GM19324 (cell line): Measurements from ENCODE around the gene LRRC7.

Experiments
- ATAC-seq: cut with Tn5 transposase; IDR thresholded peaks from one replicate; pipeline ENCODE4 v1.9.1; 2021; ENCODE audit warnings: mild to moderate bottlenecking, moderate library complexity; ENCODE audit not compliant: unreplicated experiment, low FRiP score

LRRC7 gene

DNA sequence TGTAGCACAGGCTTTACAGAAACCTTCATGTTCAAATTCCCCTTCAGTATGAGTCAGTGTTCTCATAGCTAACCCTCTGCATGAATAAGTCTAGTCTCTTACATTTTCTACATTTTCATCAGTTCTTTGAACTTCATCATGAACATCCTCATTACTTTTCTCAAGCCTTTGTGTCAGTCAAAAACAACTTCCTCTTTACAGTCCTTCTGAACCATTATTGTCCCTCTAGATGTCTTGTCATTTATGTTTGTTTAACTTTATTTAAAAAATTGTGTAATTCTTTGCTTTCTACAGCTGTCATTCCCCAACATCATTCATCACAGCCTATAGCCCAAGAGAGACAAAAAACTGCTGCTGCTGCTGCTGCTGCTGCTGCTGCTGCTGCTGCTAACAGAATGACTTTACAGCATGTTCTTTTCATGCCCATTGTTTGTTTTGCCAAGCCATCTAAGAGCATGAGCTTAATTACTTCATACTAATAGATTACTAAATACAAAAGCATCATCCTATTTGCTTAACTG, 504.6 kb downstream of the LRRC7 start:
- no peak for ATAC-seq

DNA sequence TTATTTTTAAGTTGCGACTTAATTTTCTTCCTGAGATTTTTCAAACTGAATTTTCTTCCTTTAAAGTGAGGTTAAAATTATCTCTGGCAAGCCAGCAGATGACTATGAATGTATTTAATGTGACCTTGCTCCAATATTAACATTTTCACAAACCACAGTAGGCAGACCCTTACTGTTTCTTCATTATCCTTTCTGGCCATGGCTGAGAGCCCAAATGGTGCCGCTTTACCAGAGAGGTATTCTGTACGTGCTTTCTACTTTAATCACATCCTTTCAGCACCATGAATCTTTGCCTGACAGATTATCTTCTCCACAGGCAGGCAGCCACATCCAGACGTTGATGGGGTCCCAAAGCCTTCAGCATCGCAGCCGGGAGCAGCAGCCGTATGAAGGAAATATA, 508.0 kb downstream of the LRRC7 start:
- no peak for ATAC-seq

DNA sequence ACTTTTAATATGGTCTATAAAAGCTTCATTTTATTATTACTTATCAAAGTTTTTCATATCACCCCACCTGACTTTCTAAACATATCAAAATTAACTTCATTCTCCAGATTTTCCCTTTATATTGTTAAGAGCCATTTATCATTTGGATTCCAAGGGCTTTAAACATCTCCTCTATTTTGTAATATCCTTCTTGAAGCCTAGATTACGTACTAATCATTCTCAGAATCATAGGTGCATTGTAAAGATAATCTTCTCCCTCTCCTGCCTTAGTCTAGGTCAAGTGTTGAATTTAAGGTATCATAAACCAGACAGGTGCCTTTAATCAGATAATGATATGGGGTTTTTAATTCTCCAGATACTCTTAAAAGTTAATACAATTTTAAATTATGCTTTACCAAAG, 509.3 kb downstream of the LRRC7 start:
- ATAC-seq, result no peak

GRCh38 chr1:70079546-70079945, 511.8 kb downstream of the LRRC7 start:
- no peak for ATAC-seq

GRCh38 chr1:70083519-70083918, 515.8 kb downstream of the LRRC7 start:
- ATAC-seq, result no peak

GRCh38 chr1:70084314-70084915, 516.7 kb downstream of the LRRC7 start:
- no peak for ATAC-seq

- ATAC-seq, result no peak
Observed at GRCh38 chr1:70085521-70085920, 517.8 kb downstream of the LRRC7 start.

DNA sequence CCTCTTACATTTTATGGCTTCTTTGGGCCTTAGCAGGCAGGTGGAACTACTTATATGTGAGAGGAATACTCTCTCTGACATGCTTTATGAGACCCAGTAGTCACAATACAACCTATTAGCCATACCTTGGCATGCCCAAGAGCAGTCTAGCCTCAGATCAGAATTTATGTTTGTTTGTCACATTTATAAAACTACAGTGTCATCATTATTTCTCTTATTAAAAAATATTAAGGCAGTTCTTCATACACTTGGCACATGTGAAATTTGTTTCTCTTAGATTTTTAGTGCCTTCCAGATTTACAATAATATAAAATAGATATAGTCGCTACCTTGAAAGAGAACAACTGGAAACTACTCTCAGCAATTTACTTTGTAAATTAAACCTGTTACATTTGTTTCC, 519.2 kb downstream of the LRRC7 start:
- ATAC-seq, result no peak

DNA sequence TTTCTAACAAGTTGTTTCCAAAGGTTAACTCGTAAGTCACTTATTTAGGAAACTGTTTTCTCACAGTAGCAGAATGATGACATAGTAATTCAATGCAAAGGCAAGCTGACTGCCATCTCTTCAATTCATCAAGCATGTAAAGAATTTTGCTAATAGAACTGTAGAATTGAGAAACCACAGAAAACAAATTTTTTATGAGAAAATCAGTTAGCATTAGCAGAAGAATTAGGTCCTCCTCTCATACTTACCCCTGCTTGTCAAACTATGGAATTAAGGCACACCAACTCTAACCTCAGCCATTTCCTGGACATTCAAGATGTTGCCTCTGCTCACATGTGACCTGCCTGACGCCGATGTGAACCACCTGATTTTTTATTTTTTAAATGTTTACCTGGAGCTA, 522.4 kb downstream of the LRRC7 start:
- no peak for ATAC-seq

DNA sequence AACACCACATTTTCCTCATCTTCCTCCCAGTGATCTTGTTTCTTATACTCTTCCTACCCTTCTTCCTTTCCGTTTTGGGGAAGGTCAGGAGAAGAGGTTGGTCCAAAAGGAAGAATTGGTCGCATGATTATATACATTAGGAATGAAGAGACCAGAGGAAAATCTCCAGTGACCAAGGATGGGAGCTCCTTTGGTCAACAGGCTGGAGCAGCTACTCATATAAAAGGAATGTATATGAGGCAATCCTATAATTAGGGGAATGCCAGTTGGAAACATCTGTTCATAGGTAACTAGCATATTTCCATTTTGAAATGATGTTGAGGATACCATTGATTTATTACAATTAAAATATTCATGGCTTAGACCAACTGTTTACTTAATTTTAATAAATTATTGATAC, 523.2 kb downstream of the LRRC7 start:
- ATAC-seq, result no peak

DNA sequence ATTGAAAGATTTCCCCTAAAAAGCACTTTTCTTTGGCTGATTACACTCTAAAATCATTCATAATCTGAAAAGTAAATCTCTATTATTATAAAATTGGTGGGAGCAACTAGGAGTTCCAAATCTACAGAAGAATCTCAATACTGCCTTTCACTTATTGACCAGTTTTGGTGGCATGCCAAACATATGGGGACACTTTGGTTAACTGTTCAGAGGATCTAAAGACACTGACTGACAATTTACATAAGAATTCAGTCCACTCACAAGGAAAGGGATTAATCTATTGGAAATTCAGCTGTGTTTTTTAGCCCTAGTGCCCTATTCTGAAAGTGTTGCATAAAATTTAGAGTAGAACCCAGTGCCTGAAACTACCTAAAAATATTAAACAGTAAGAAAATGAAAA, 524.1 kb downstream of the LRRC7 start:
- no peak for ATAC-seq

DNA sequence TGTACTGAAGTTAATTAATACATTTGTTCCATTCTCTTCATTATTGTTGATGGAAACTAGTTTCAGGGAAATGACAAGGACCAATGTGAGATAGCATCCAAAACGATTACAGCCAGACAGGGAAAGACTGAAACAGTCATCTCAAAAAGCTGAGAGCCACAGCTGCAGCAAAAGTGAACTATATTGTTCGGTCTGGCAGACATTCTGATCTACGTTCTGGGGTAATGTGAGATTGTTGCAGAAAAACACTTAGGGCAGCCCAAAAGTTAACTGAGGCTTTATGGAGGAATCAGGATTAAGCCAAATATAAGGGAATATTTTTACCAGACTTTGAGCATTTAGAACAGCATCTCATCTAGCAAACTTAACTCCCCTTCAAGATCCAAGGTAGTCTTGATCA, 524.8 kb downstream of the LRRC7 start:
- no peak for ATAC-seq

DNA sequence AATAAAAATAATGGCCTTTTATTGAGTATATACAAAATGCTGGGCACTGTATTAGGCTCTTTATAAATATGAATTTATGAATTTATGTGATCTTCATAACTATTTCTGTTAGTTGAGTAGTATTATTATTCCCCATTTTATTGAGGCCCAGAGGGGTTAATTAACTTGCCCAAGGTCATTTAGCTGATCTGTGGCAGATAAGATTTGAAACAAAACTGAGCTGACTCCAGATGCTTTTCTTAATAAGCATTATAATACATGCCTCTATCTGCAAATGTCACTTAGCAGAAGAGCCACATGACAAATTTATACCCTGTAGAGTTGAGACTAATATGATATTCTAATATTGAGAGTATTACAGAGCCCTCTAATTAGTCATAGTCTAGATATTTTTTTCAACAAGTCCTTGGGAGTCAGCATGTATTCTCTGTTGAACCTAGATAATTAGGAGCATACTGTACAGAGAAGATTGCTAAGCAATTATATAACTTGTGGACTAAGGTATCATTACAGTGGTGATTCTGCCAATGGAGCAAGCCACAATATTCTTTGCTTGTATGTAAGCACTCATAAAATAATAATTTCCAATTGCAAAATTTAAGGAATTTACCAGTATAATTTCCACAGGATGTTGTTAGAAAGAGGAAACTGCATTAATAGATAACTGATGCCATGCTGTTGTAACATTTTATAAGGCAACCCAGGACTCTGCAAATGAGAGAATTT, 525.7 kb downstream of the LRRC7 start:
- ATAC-seq, result no peak

GRCh38 chr1:70101231-70101630, 533.5 kb downstream of the LRRC7 start:
- ATAC-seq, result no peak

DNA sequence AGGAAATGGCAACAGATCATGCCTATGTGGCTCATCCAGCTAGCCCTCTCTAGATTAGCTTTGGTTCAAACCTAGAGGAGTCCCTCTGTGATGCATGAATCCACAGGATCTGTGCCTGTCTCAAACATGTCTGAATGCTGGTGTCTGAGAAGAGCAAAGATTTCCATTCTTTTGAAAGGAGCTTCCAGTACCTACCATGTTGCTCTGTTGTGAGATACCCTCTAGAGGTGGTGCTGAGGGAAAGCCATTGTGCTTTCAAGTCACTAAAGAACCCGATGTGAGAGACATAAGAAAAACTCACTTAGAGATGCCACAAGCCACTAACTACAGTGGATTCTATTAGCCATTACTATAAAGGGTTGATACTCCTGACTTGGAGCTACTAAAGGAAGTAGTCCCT, 534.1 kb downstream of the LRRC7 start:
- ATAC-seq, result no peak

GRCh38 chr1:70103770-70104169, 536.0 kb downstream of the LRRC7 start:
- no peak for ATAC-seq

DNA sequence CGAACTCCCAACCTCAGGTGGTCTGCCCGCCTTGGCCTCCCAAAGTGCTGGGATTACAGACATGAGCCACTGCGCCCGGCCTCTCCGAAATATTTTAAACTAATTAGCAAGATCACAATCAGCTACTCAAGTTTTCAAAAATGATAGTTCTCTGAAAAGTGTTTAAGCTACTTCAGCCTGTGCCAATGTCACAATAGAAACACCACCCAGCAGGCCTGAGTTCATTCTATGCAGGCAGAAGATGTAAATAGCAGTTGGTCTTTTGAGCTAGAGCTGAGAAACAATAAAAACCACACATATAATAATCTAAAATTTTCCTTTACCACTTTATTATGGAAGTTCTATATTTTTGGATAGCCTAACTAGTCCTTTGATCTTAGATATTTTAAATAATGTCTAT, 541.5 kb downstream of the LRRC7 start:
- no peak for ATAC-seq

DNA sequence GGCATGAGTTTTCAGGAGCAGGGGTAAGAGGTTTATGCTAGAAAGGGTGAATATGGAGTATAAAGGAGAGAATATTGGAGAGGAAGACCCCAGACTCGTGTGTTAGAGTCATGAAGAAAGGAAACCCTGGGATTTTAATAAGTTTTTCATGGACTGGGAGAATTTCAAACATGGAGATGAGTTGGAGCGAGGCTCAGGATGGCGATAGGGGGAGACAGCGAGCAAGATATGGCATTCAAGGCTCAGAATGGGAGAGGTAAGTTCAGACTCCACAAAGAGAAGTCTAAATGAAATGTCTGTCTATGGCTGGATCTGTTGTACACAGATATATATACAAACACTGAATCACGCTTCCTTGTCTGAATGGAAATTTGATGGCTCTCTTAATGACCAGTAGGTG, 545.1 kb downstream of the LRRC7 start:
- ATAC-seq, result no peak

DNA sequence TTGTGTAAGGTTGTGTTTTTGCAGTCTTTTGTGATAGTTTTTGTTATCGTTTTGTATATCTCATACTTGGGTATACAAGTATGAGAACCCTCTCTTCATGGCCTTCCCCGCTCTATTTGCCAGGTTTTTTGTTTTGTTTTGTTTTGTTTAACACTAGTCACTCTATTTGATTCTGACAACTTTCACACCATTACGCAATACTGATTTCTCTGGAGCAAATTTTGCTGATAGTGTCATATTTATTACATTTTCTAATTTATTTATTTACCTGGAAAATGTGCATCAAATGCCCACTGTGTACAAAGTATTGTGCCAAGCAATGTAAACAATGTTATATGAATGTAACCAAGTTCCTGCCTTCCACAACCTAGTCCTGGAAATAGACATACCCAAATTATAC, 547.6 kb downstream of the LRRC7 start:
- no peak for ATAC-seq

- ATAC-seq, result no peak
Observed at GRCh38 chr1:70117046-70117445, 549.3 kb downstream of the LRRC7 start.

DNA sequence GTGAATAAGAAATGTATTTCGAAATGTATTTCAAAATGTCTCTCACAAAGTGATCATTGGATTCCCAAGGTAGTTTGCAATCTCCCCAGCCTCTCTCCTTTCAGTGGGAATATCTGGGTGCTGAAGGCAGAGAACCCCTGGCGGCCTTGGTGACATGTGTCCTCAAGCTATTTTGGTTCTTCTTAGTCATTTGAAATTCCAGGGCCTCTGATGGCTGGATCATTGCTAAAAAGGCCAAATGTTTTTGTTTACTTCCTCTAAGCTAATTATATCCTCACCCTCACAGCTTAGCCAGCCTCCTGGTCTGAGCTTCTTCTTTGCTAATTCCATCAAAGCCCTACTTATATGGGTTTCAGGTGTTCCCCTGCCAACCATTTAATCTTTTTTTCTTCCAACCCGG, 566.4 kb downstream of the LRRC7 start:
- ATAC-seq, result no peak

DNA sequence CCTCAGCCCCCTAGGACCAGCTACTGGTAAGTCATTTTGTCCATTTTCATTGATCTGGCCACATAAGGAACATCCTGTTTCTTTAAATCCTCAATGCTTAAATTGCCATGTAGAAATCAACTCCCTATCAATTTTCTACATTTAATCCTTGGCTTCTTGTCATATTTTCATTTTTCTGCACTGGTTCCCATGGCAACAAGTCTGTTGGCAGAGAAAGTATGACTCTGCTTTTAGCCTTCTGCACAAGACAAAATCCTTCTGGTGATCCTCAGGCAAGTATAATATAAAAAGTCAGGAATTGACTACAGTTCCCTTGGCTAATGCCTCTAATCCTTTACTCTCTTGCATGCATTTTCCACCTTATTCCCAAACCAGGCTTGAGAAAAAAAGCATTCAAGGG, 572.6 kb downstream of the LRRC7 start:
- no peak for ATAC-seq
